Adrenal gland (tissue), 5 donors: ENCODE data around the gene DDX47.

Experiments
- CTCF ChIP-seq, 6 experiments: fragments of 450-650 bp in 4 of 6; fragments of 200-600 bp in 2 of 6; sonication (generic) in 1 of 6; IDR thresholded peaks; 1 replicate in 5 of 6; 2 replicates in 1 of 6; pipeline versions ENCODE4 v1.5.1 to v1.8.0; 2016 to 2021; ENCODE audit warnings: antibody characterized with exemption in 6 of 6, mild to moderate bottlenecking in 2 of 6, moderate library complexity in 1 of 6
- POLR2A ChIP-seq, 2 donors: fragments of 450-650 bp; IDR thresholded peaks; one replicate each; pipeline ENCODE4 v1.6.1; 2017; ENCODE audit warnings: antibody characterized with exemption in 2 of 2, mild to moderate bottlenecking in 2 of 2, moderate library complexity in 1 of 2
- donor health status: DM: no; HTN: no; CAD: no.

DNA sequence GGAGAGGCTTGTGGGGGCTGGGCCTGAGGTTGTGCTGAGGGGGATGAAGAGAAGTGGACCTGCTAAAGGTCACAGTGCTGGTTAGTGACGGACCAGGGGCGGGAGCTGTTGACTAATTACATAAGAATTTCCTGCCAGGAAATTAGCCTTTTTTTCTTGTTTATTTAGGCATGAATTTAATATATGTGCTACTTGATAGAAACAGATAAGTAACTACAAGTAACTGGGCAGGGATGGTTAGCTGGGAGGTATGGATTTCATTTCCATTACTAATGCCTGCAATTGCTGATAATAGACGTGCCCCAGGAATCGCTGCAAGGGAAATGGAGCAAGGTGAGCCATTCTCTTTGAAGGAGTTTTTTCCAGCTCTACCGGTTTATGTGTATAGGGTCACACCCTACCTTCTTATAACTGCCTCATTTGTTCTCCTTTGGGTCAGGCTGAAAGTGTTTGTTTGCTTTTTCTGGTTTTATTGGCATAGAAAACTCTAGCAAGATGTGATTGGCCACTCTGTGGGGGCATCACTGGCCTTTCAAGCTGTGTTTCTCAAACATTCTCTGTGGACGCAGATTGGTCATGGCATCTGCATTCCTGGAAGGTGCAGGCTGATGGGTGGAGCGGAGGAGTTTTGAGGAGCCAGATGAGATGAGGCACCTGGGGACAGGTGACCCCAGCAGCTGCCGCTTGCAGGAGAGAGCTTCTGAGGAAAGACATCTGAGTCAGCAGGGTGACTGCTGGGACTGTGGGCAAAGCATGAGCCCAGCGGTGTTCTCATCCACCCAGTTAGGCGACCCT lies 59.2 kb downstream of the DDX47 start:
- no peak for TF ChIP-seq CTCF (IDR thresholded peaks at IDR 0.05)
- TF ChIP-seq POLR2A (IDR thresholded peaks at IDR 0.05), result no peak
